Liver (tissue), 9 donors: ENCODE data around the gene DPF3. TPM values are rescaled to one million over a fixed set of nuclear protein-coding genes. Genes with fewer than 3 reads are reported as not detected.

ENCODE experiments used
- DNase-seq: peaks from one replicate; pipeline ENCODE4 v3.0.0-alpha.2; 2017; ENCODE audit warnings: low spot score
- H3K27ac ChIP-seq, 2 donors: one replicate each; pipeline ENCODE4 v1.7.0; 2013; ENCODE audit warnings: inconsistent platforms in 2 of 2, low read length in 2 of 2, control low read depth in 1 of 2, low read depth in 1 of 2, mild to moderate bottlenecking in 1 of 2
- H3K27me3 ChIP-seq, 4 donors: one replicate each; pipeline versions ENCODE4 v1.6.1 to v1.7.0; 2013; ENCODE audit warnings: low read length in 3 of 4, inconsistent platforms in 1 of 4, mild to moderate bottlenecking in 1 of 4, moderate library complexity in 1 of 4; ENCODE audit not compliant: control insufficient read depth in 4 of 4, insufficient read depth in 4 of 4
- H3K36me3 ChIP-seq, 4 donors: one replicate each; pipeline versions ENCODE4 v1.6.1 to v1.7.0; 2013; ENCODE audit warnings: low read length in 3 of 4, mild to moderate bottlenecking in 3 of 4, low read depth in 1 of 4, moderate library complexity in 1 of 4; ENCODE audit not compliant: control insufficient read depth in 4 of 4, insufficient read depth in 3 of 4
- H3K4me1 ChIP-seq, 4 donors: one replicate each; pipeline versions ENCODE4 v1.6.1 to v1.7.0; 2013; ENCODE audit warnings: low read length in 3 of 4, mild to moderate bottlenecking in 3 of 4, moderate library complexity in 1 of 4; ENCODE audit not compliant: control insufficient read depth in 4 of 4, insufficient read depth in 4 of 4
- H3K4me3 ChIP-seq, 3 donors: one replicate each; pipeline versions ENCODE4 v1.6.1 to v1.7.0; 2013; ENCODE audit warnings: low read length in 3 of 3, control low read depth in 1 of 3, low read depth in 1 of 3, mild to moderate bottlenecking in 1 of 3
- H3K9ac ChIP-seq, 2 donors: one replicate each; pipeline ENCODE4 v1.7.0; 2013; ENCODE audit warnings: low read length in 2 of 2, mild to moderate bottlenecking in 2 of 2, moderate library complexity in 2 of 2, control low read depth in 1 of 2, low read depth in 1 of 2
- H3K9me3 ChIP-seq, 4 donors: one replicate each; pipeline versions ENCODE4 v1.6.1 to v1.7.0; 2013; ENCODE audit warnings: low read length in 3 of 4; ENCODE audit not compliant: control insufficient read depth in 4 of 4
- ATF3 ChIP-seq: IDR thresholded peaks from 2 replicates; pipeline ENCODE4 v1.6.1; 2016; ENCODE audit warnings: antibody characterized with exemption
- GABPA ChIP-seq, 2 donors: IDR thresholded peaks in 1 of 2; conservative IDR thresholded peaks in 1 of 2; 2 replicates each; pipeline ENCODE4 v1.6.1; 2016; ENCODE audit warnings: antibody characterized with exemption in 2 of 2, mild to moderate bottlenecking in 1 of 2, moderate library complexity in 1 of 2
- HNF4A ChIP-seq, 2 donors: conservative IDR thresholded peaks; 2 replicates each; pipeline ENCODE4 v1.6.1; 2016; ENCODE audit warnings: antibody characterized with exemption in 2 of 2, mild to moderate bottlenecking in 2 of 2
- HNF4G ChIP-seq: IDR thresholded peaks from 2 replicates; pipeline ENCODE4 v1.6.1; 2016; ENCODE audit warnings: antibody characterized with exemption
- JUND ChIP-seq, 2 donors: IDR thresholded peaks; 2 replicates each; pipeline ENCODE4 v1.6.1; 2016; ENCODE audit warnings: antibody characterized with exemption in 2 of 2
- MAX ChIP-seq: IDR thresholded peaks from 2 replicates; pipeline ENCODE4 v1.6.1; 2016; ENCODE audit warnings: antibody characterized with exemption
- NR2F2 ChIP-seq: IDR thresholded peaks from 2 replicates; pipeline ENCODE4 v1.6.1; 2016; ENCODE audit warnings: antibody characterized with exemption
- RAD21 ChIP-seq, 2 donors: IDR thresholded peaks; 2 replicates each; pipeline ENCODE4 v1.6.1; 2016; ENCODE audit warnings: antibody characterized with exemption in 2 of 2, mild to moderate bottlenecking in 2 of 2
- REST ChIP-seq: IDR thresholded peaks from 2 replicates; pipeline ENCODE4 v1.6.1; 2016; ENCODE audit warnings: antibody characterized with exemption, mild to moderate bottlenecking
- RXRA ChIP-seq, 2 donors: IDR thresholded peaks; 2 replicates each; pipeline ENCODE4 v1.6.1; 2017 to 2018; ENCODE audit warnings: antibody characterized with exemption in 2 of 2, mild to moderate bottlenecking in 1 of 2
- SP1 ChIP-seq: IDR thresholded peaks from 2 replicates; pipeline ENCODE4 v1.6.1; 2018; ENCODE audit warnings: antibody characterized with exemption, mild to moderate bottlenecking
- TAF1 ChIP-seq: conservative IDR thresholded peaks from 2 replicates; pipeline ENCODE4 v1.6.1; 2016; ENCODE audit warnings: antibody characterized with exemption, mild to moderate bottlenecking
- YY1 ChIP-seq: IDR thresholded peaks from 2 replicates; pipeline ENCODE4 v1.6.1; 2016; ENCODE audit warnings: antibody characterized with exemption, mild to moderate bottlenecking
- ZBTB33 ChIP-seq: IDR thresholded peaks from 2 replicates; pipeline ENCODE4 v1.6.1; 2016; ENCODE audit warnings: antibody characterized with exemption
- WGBS: extraction: QIAGEN DNeasy Blood & Tissue Kit; methylation state at CpG from one replicate; pipeline ENCODE4 v1.1.7; 2013; 5-methylcytosine and 5-hydroxymethylcytosine counted together
- polyA plus RNA-seq, 2 donors: library from polyadenylated mRNA; stranded (reverse) in 1 of 2; unstranded in 1 of 2; fragments of 200-250 nt in 1 of 2; fragments of >200 nt in 1 of 2; fragmentation: Nextera tagmentation in 1 of 2; extraction: Ambion mirVana in 1 of 2; gene quantifications; one replicate each; pipeline versions ENCODE4 v1.2.1 to v1.2.3, GENCODE V29; 2013 to 2015
- total RNA-seq, 2 donors: library from RNA; depleted of rRNA; stranded (reverse); fragments of >200 nt; gene quantifications; one replicate each; pipeline ENCODE4 v1.2.3, GENCODE V29; 2014
- donor health status: healthy.
- donor health status: healthy.
- donor health status: healthy.
- donor health status: healthy.
- donor health status: healthy.

DPF3 gene
- total and polyA plus RNA-seq, 4 donors, result 1.1 to 23.2 (median 2.5) TPM

GRCh38 chr14:72704502-72704901 is 189.4 kb downstream of the DPF3 start:
- Histone ChIP-seq H3K27ac (no peak overlapping the region), H3K9ac (no peak overlapping the region), H3K9me3 (no peaks in the 10 kb centered on the region), H3K4me3 (no peak overlapping the region), H3K36me3 (no peaks in the 10 kb centered on the region), H3K27me3 (no peaks in the 10 kb centered on the region), H3K4me1 (no peaks in the 10 kb centered on the region)
- DNase-seq, result no peak
- WGBS, result 82% methylated on average over 3 of the region's 3 CpGs
- TF ChIP-seq TAF1 (no peak), ATF3 (no peak), JUND (IDR thresholded peaks at IDR 0.05) (no peak)

- H3K9ac ChIP-seq, result no peak overlapping the region
- H3K9me3 ChIP-seq, result no peaks in the 10 kb centered on the region
- no peak overlapping the region for H3K27ac ChIP-seq
- DNase-seq, result no peak
- WGBS, result 77% methylated on average over 7 of the region's 7 CpGs
- H3K4me3 ChIP-seq, result no peak overlapping the region
- H3K27me3 ChIP-seq, result no peaks in the 10 kb centered on the region
- peaks cover 0 to 2% (median 0%) of the 10 kb centered on the region in 4 donors for H3K36me3 ChIP-seq
- TF ChIP-seq ATF3 (no peak), NR2F2 (no peak), HNF4A (conservative IDR thresholded peaks at IDR 0.05) (no peak), GABPA (IDR thresholded peaks at IDR 0.05 in 1 of 2, conservative IDR thresholded peaks at IDR 0.05 in 1 of 2) (no peak), ZBTB33 (no peak), RXRA (IDR thresholded peaks at IDR 0.05) (no peak)
- no peaks in the 10 kb centered on the region for H3K4me1 ChIP-seq
Observed at GRCh38 chr14:72701605-72702004, 192.3 kb downstream of the DPF3 start.

GRCh38 chr14:72701237-72701565 is 192.7 kb downstream of the DPF3 start:
- WGBS, result 88% methylated on average over 7 of the region's 7 CpGs
- no peak overlapping the region for H3K4me3 ChIP-seq
- no peaks in the 10 kb centered on the region for H3K27me3 ChIP-seq
- H3K4me1 ChIP-seq, result no peaks in the 10 kb centered on the region
- H3K9ac ChIP-seq, result no peak overlapping the region
- H3K27ac ChIP-seq, result no peak overlapping the region
- TF ChIP-seq GABPA (IDR thresholded peaks at IDR 0.05 in 1 of 2, conservative IDR thresholded peaks at IDR 0.05 in 1 of 2) (no peak), NR2F2 (no peak), JUND (IDR thresholded peaks at IDR 0.05) (no peak), MAX (no peak), ZBTB33 (no peak), SP1 (no peak), RAD21 (IDR thresholded peaks at IDR 0.05) (no peak), TAF1 (no peak), HNF4A (conservative IDR thresholded peaks at IDR 0.05) (no peak), HNF4G (no peak), YY1 (no peak), REST (no peak), ATF3 (no peak)
- H3K36me3 ChIP-seq, result peaks cover 0 to 2% (median 0%) of the 10 kb centered on the region in 4 donors
- no peak for DNase-seq
- H3K9me3 ChIP-seq, result no peaks in the 10 kb centered on the region
